ENCODE data around the gene CRYBB3.

CRYBB3 gene

GRCh38 chr22:25199731-25200520 is at the start of gene CRYBB3:
CRYBB3 (plus strand) TSS chr22:25199858; CDS start chr22:25201397, 1,539 bp downstream.
- CTCF ChIA-PET = no interaction called here
- POLR2A ChIA-PET = no interaction called here
- TF ChIP-seq, protein P1, sequence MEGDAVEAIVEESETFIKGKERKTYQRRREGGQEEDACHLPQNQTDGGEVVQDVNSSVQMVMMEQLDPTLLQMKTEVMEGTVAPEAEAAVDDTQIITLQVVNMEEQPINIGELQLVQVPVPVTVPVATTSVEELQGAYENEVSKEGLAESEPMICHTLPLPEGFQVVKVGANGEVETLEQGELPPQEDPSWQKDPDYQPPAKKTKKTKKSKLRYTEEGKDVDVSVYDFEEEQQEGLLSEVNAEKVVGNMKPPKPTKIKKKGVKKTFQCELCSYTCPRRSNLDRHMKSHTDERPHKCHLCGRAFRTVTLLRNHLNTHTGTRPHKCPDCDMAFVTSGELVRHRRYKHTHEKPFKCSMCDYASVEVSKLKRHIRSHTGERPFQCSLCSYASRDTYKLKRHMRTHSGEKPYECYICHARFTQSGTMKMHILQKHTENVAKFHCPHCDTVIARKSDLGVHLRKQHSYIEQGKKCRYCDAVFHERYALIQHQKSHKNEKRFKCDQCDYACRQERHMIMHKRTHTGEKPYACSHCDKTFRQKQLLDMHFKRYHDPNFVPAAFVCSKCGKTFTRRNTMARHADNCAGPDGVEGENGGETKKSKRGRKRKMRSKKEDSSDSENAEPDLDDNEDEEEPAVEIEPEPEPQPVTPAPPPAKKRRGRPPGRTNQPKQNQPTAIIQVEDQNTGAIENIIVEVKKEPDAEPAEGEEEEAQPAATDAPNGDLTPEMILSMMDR (IDR thresholded peaks at IDR 0.05; ENCODE audit: control extremely low read depth, extremely low read depth, low read depth, missing control alignments) = no peak
- DNase-seq (ENCODE audit: extremely low spot score) = no peak

DNA sequence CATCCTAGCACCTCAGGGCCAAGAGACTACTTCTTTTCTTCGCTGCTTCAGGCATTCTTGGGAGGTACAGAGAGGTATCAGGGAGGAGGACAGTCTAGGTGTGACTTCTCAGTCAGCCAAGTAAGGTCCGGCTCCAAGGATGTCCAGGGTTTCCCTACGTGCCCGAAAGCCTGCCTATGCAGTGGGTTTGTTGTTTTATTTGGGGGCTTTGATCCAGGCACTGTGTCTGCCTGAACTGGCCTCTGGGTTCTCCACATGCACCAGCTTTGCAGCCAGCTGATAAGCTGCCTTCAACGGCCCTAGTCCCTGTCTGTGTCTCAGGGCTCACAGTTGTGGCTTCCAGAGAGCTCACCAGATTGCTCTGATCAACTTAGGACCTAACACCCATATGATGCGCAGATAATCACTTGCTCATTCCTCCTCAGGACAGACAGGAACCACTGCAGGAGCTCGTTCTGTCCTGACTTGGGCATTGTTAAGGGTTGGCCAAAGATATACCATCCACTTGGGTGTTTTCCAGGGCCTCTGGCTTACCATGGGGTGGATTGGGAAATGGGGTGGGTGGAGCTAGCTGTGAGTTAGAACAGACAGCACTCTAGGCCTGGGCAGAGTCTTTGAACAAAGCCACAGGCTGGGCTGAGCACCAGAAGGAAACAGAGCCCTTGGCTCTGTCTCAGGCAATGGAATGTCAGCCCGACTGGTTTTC is 45.5 kb upstream of the CRYBB3 start:
- POLR2A ChIA-PET = no interaction called here
- no peak for DNase-seq (ENCODE audit: extremely low spot score)
- CTCF ChIA-PET = no interaction called here
- TF ChIP-seq, protein P1 (IDR thresholded peaks at IDR 0.05; ENCODE audit: control extremely low read depth, extremely low read depth, low read depth, missing control alignments) = no peak

DNA sequence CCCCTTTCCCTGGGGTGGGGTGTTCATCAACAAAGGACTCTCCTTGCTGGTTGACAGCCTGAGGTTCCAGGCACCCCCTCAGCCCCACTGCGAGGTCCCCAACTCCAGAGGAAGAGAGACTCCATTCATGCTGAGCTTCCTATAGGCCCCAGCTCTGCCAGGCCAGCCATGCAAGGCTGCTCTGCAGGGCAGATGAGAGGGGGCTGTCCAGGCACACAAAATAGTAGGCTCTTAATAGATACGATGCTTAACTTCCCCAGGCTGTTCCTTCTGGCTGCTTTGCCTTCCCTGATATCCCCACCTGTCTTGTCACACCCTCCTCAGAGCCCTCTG is 45.0 kb upstream of the CRYBB3 start:
- POLR2A ChIA-PET = no interaction called here
- no peak for DNase-seq (ENCODE audit: extremely low spot score)
- TF ChIP-seq, protein P1 (IDR thresholded peaks at IDR 0.05; ENCODE audit: control extremely low read depth, extremely low read depth, low read depth, missing control alignments) = no peak
- CTCF ChIA-PET = no interaction called here

GRCh38 chr22:25156736-25157135 is 42.9 kb upstream of the CRYBB3 start:
- ChIA-PET CTCF (no interaction called here), POLR2A (no interaction called here)
- no peak for DNase-seq (ENCODE audit: extremely low spot score)
- TF ChIP-seq, protein P1 (IDR thresholded peaks at IDR 0.05; ENCODE audit: control extremely low read depth, extremely low read depth, low read depth, missing control alignments) = no peak

GRCh38 chr22:25159028-25159427 is 40.6 kb upstream of the CRYBB3 start:
- ChIA-PET CTCF (no interaction called here), POLR2A (no interaction called here)
- no peak for DNase-seq (ENCODE audit: extremely low spot score)
- TF ChIP-seq, protein P1 (IDR thresholded peaks at IDR 0.05; ENCODE audit: control extremely low read depth, extremely low read depth, low read depth, missing control alignments) = no peak

DNA sequence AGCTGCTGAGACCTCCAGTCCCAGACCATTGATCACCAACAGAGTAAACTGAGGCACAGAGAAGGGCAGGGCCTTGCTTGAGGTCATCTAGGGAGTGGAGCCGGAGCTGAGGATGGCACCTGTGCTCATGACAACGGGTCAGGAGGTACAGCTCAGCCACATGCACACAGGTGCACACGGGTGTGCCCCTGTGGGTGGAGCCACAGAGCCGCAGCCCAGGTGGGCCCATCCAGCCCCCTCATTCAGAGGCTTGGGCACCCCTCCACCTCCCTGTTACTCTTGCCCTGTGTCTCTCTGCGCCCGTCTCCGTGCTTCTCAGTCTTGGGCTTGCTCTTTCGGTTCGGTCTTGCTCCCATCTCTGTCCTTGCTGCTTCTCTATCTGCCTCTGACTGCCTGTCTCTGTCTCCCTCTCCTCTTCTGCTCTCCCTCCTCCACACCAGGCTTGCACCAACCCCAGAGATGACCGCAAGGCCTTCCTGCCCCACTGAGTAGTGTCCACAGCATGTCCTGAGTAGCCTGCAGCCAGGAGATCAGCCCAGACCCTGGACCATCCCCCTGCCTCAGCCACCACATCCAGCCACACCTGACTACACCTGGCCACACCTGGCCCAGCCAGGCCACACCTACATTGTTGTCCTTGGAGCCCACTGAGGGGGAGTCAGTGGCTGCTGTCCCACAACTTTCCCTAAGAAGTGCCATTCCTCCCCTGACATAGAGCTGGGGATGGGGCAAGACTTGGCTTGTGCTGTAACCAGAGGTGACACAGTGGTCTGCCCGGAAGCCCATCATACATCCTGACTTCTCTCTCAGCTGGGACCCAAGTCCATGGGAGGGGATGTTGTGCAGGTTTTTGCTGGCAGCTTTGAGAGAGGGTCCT is 39.3 kb upstream of the CRYBB3 start:
- no peak for DNase-seq (ENCODE audit: extremely low spot score)
- TF ChIP-seq, protein P1 (IDR thresholded peaks at IDR 0.05; ENCODE audit: control extremely low read depth, extremely low read depth, low read depth, missing control alignments) = no peak
- ChIA-PET CTCF (no interaction called here), POLR2A (no interaction called here)
